Body of pancreas (tissue), 4 donors: ENCODE results near the gene ATP11A. TPM values are rescaled to one million over a fixed set of nuclear protein-coding genes. Genes with fewer than 3 reads are reported as not detected.

ENCODE experiments used
- ATAC-seq: fragments of 150-250 bp; one replicate; pipeline ENCODE4 v1.9.1; 2016
- DNase-seq, 4 donors: peaks; one replicate each; pipeline ENCODE4 v3.0.0-alpha.2; 2019
- H3K27ac ChIP-seq, 4 donors: fragments of 200-600 bp; sonication (generic); 1 replicate in 3 of 4; 2 replicates in 1 of 4; pipeline versions ENCODE4 v1.5.1 to v1.6.1; 2016 to 2019; ENCODE audit warnings: mild to moderate bottlenecking in 1 of 4, mixed read lengths in 1 of 4, moderate library complexity in 1 of 4
- H3K27me3 ChIP-seq, 2 donors: fragments of 200-600 bp; sonication (generic); one replicate each; pipeline ENCODE4 v1.6.0; 2016; ENCODE audit warnings: mild to moderate bottlenecking in 1 of 2
- H3K36me3 ChIP-seq, 2 donors: fragments of 200-600 bp; sonication (generic); replicated peaks in 1 of 2; 2 replicates each; pipeline ENCODE4 v1.5.1; 2016; ENCODE audit warnings: low read depth in 2 of 2; ENCODE audit not compliant: insufficient read depth in 1 of 2
- H3K4me1 ChIP-seq: fragments of 200-600 bp; sonication (generic); one replicate; pipeline ENCODE4 v1.6.0; 2016
- H3K4me3 ChIP-seq, 2 donors: fragments of 200-600 bp; sonication (generic); 1 replicate in 1 of 2; 2 replicates in 1 of 2; pipeline ENCODE4 v1.5.1; 2016 to 2019
- H3K9me3 ChIP-seq, 3 donors: fragments of 200-600 bp; sonication (generic); 1 replicate in 2 of 3; 2 replicates in 1 of 3; pipeline ENCODE4 v1.5.1; 2016
- POLR2A ChIP-seq, 3 donors: fragments of 450-650 bp; IDR thresholded peaks; one replicate each; pipeline ENCODE4 v1.6.1; 2016; ENCODE audit warnings: antibody characterized with exemption in 3 of 3, mild to moderate bottlenecking in 2 of 3
- WGBS, 2 donors: methylation state at CpG; one replicate each; pipeline ENCODE4 v1.1.5; 2017; 5-methylcytosine and 5-hydroxymethylcytosine counted together
- intact Hi-C: fragments of 100-400 bp; cut with DNase I; formaldehyde crosslinking; loops from one replicate; pipeline ENCODE4 v1.15.1; 2023
- total RNA-seq, 2 donors: library from RNA; depleted of rRNA; stranded (reverse); fragments of >200 nt; gene quantifications; one replicate each; pipeline ENCODE4 v1.1.0, GENCODE V29; 2016
- TF ChIP-seq, protein P1 (sequence below), 7 experiments: fragments of 450-650 bp in 4 of 7; fragments of 200-600 bp in 3 of 7; sonication (generic) in 3 of 7; IDR thresholded peaks; one replicate each; pipeline ENCODE4 v1.5.1; 2016 to 2019; ENCODE audit warnings: antibody characterized with exemption in 7 of 7

The ATP11A gene
- total RNA-seq, 2 donors from 2014 or later, result 24.1 to 33.9 TPM

GRCh38 chr13:112761701-112762689, 72.2 kb downstream of the ATP11A start:
- Histone ChIP-seq H3K9me3 (no peaks in the 10 kb centered on the region), H3K4me1 (peaks cover 4% of the 10 kb centered on the region), H3K27me3 (no peaks in the 10 kb centered on the region), H3K27ac (no peak overlapping the region), H3K4me3 (no peak overlapping the region), H3K36me3 (no peaks in the 10 kb centered on the region)
- intact Hi-C loops, result no loop called here
- ATAC-seq, result no peak
- TF ChIP-seq, protein P1, sequence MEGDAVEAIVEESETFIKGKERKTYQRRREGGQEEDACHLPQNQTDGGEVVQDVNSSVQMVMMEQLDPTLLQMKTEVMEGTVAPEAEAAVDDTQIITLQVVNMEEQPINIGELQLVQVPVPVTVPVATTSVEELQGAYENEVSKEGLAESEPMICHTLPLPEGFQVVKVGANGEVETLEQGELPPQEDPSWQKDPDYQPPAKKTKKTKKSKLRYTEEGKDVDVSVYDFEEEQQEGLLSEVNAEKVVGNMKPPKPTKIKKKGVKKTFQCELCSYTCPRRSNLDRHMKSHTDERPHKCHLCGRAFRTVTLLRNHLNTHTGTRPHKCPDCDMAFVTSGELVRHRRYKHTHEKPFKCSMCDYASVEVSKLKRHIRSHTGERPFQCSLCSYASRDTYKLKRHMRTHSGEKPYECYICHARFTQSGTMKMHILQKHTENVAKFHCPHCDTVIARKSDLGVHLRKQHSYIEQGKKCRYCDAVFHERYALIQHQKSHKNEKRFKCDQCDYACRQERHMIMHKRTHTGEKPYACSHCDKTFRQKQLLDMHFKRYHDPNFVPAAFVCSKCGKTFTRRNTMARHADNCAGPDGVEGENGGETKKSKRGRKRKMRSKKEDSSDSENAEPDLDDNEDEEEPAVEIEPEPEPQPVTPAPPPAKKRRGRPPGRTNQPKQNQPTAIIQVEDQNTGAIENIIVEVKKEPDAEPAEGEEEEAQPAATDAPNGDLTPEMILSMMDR (IDR thresholded peaks at IDR 0.05), result no peak
- TF ChIP-seq POLR2A (IDR thresholded peaks at IDR 0.05), result no peak
- DNase-seq, result no peak
- WGBS, 2 donors, result 79 to 85% methylated on average over 15 to 21 of the region's 21 CpGs

DNA sequence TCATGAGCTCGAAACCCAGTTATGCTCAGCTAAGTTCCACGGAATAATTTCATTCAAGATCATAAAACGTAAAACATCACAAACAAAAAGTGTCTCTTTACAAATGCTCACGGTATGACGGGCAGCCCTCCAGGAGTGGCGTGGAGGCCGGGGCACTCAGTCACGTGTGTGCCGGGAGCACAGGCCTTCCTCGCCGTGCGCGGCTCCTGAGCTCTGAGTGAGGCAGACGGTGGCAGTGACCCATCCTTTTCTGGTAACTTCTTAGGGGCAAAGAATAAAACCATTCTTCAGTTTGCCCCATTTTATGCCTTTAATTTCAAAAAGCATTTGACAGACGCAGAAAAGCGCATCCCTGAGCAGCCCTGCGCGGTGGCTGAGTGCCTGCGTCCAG, 72.8 kb downstream of the ATP11A start:
- Histone ChIP-seq H3K4me1 (peaks cover 4% of the 10 kb centered on the region), H3K4me3 (no peak overlapping the region), H3K27ac (no peak overlapping the region), H3K36me3 (no peaks in the 10 kb centered on the region), H3K27me3 (no peaks in the 10 kb centered on the region), H3K9me3 (no peaks in the 10 kb centered on the region)
- DNase-seq (no peak), ATAC-seq (no peak)
- intact Hi-C loops, result no loop called here
- TF ChIP-seq, protein P1 (IDR thresholded peaks at IDR 0.05), result no peak
- no peak for TF ChIP-seq POLR2A (IDR thresholded peaks at IDR 0.05)
- WGBS, 2 donors, result 95% methylated on average over 19 of the region's 19 CpGs

DNA sequence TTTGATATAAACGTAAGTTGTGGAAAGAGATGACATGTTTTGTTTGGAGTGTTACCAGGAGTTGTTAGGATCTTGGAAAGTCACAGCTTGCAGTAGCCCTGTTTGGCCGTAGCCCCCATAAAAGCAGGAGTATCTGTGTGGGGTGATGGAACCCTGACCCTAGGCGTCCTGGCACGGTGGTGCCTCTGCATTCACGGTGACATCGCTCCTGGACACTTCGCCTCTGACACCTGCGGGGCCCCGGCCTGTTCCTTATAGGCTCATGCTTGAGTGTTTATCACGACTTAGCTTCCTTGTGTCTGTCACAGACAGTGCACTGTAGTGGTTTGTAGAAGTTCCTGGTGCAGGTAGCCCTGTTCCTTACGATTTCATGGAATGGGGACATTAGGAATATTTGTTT, 74.2 kb downstream of the ATP11A start:
- Histone ChIP-seq H3K36me3 (no peaks in the 10 kb centered on the region), H3K27ac (no peak overlapping the region), H3K4me3 (no peak overlapping the region), H3K27me3 (no peaks in the 10 kb centered on the region), H3K9me3 (no peaks in the 10 kb centered on the region), H3K4me1 (peaks cover 2% of the 10 kb centered on the region)
- TF ChIP-seq, protein P1 (IDR thresholded peaks at IDR 0.05), result no peak
- TF ChIP-seq POLR2A (IDR thresholded peaks at IDR 0.05), result no peak
- DNase-seq, result no peak
- ATAC-seq, result no peak
- intact Hi-C loops, result no loop called here
- WGBS, 2 donors, result 90 to 93% methylated on average over 11 of the region's 11 CpGs

DNA sequence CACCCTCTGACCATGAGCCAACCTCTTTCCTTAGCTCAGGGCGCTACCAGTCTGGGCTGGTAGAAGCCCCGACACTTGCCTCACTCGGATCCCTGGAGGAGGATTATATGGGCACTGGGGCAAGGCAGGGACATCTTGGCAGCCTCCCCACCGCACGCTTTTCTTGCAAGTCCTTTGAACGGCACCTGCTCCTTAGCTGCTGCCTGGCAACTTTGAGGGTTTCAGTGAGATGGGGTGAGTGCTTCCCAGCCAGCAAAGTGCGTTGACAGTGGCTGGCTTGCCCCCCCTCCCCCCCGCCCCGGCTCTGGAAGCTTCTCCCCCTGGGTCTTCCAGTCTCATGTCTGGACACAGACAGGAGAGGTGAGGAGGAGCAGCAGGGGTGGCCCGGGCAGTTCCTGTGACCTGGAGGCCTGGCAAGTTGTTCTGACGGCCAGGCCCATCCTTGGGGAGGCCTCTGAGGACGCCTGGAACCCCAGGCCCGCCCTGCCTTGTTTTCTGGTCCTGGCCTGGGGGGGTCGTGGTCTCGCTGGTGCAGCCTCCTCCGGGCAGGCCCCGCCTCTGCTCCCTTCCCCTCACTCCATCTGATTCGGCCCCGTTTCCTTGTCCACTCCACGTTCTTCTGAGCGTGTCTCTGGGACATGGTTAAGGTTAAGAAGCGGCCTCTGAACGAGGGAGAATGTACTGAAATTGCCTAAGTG, 75.2 kb downstream of the ATP11A start:
- H3K9me3 ChIP-seq, result no peaks in the 10 kb centered on the region
- H3K27me3 ChIP-seq, result no peaks in the 10 kb centered on the region
- DNase-seq (no peak), ATAC-seq (no peak)
- no peak overlapping the region for H3K4me3 ChIP-seq
- TF ChIP-seq, protein P1 (IDR thresholded peaks at IDR 0.05), result no peak
- TF ChIP-seq POLR2A (IDR thresholded peaks at IDR 0.05), result no peak
- no peaks in the 10 kb centered on the region for H3K36me3 ChIP-seq
- 91 to 94% methylated on average over 20 to 22 of the region's 23 CpGs for WGBS, 2 donors
- H3K27ac ChIP-seq, result no peak overlapping the region
- intact Hi-C loops, result no loop called here
- H3K4me1 ChIP-seq, result peaks cover 4% of the 10 kb centered on the region
